Keratinocyte (primary cell): Measurements from ENCODE around the gene SALL4.

Source experiments
- EZH2 ChIP-seq: IDR thresholded peaks from one replicate; pipeline ENCODE4 v1.6.1; 2012; ENCODE audit warnings: inconsistent platforms, mild to moderate bottlenecking, low read length, moderate library complexity
- TF ChIP-seq, protein P1 (sequence below), 3 experiments: IDR thresholded peaks in 1 of 3; conservative IDR thresholded peaks in 1 of 3; optimal IDR thresholded peaks in 1 of 3; 2 replicates in 2 of 3; 3 replicates in 1 of 3; pipeline versions ENCODE3 to v1.5.1; 2011; ENCODE audit warnings: low read length in 3 of 3, mild to moderate bottlenecking in 3 of 3, moderate library complexity in 2 of 3, control low read depth in 1 of 3, inconsistent platforms in 1 of 3; ENCODE audit not compliant: insufficient read depth in 2 of 3; ENCODE audit errors: extremely low read depth in 1 of 3

DNA sequence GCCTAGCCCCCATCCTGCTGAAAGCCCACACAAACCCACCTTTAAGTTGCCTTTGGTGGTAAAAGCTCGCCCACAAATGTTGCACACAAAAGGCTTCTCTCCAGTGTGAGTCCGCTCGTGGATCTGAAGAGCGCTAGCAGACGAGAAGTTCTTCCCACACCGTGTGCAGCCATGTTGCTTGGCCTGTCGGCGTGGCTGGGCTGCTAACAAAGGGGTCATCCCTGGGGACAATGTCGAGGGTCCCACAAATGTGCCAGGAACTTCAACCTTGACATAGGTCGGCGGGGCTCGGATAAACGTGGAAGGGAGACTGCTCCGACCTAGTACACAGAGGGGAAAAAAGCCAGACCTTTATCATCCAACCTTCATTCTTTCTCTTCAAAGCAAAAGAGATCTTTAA lies 13.5 kb downstream of the SALL4 start:
- TF ChIP-seq, protein P1, sequence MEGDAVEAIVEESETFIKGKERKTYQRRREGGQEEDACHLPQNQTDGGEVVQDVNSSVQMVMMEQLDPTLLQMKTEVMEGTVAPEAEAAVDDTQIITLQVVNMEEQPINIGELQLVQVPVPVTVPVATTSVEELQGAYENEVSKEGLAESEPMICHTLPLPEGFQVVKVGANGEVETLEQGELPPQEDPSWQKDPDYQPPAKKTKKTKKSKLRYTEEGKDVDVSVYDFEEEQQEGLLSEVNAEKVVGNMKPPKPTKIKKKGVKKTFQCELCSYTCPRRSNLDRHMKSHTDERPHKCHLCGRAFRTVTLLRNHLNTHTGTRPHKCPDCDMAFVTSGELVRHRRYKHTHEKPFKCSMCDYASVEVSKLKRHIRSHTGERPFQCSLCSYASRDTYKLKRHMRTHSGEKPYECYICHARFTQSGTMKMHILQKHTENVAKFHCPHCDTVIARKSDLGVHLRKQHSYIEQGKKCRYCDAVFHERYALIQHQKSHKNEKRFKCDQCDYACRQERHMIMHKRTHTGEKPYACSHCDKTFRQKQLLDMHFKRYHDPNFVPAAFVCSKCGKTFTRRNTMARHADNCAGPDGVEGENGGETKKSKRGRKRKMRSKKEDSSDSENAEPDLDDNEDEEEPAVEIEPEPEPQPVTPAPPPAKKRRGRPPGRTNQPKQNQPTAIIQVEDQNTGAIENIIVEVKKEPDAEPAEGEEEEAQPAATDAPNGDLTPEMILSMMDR (optimal IDR thresholded peaks at IDR 0.05 in 1 of 3, IDR thresholded peaks at IDR 0.05 in 1 of 3, conservative IDR thresholded peaks at IDR 0.05 in 1 of 3; ENCODE audit: extremely low read depth in 1 of 3, insufficient read depth in 2 of 3, low read length in 3 of 3): no peak
- no peak for TF ChIP-seq EZH2
